VCaP (cell line): Measurements from ENCODE around the gene PPFIBP1.

Source experiments
- H3K27ac ChIP-seq: fragments of 450-650 bp; 2 replicates; pipeline ENCODE4 v1.5.1; 2017
- TF ChIP-seq, protein P1 (sequence below): fragments of 450-650 bp; conservative IDR thresholded peaks from 2 replicates; pipeline ENCODE4 v1.5.1; 2017; ENCODE audit warnings: mild to moderate bottlenecking, moderate library complexity

The PPFIBP1 gene

DNA sequence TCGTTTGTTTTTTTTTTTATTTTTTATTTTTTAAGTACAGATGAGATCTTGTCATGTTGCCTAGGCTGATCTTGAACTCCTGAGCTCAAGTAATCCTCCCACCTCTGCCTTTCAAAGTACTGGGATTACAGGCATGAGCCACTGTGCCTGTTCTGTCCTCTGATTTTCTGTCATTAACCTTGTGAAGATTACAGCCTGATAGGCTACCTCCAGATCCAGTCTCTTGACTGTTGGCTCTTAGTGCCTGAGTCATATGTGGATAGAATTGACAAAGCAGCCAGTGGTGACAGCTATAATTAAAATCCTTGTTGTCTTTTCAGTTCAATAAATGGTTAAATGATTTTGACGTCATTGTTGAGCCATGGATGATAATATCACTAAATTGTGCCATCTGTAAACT lies 151.0 kb downstream of the PPFIBP1 start:
- TF ChIP-seq, protein P1, sequence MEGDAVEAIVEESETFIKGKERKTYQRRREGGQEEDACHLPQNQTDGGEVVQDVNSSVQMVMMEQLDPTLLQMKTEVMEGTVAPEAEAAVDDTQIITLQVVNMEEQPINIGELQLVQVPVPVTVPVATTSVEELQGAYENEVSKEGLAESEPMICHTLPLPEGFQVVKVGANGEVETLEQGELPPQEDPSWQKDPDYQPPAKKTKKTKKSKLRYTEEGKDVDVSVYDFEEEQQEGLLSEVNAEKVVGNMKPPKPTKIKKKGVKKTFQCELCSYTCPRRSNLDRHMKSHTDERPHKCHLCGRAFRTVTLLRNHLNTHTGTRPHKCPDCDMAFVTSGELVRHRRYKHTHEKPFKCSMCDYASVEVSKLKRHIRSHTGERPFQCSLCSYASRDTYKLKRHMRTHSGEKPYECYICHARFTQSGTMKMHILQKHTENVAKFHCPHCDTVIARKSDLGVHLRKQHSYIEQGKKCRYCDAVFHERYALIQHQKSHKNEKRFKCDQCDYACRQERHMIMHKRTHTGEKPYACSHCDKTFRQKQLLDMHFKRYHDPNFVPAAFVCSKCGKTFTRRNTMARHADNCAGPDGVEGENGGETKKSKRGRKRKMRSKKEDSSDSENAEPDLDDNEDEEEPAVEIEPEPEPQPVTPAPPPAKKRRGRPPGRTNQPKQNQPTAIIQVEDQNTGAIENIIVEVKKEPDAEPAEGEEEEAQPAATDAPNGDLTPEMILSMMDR = no peak

DNA sequence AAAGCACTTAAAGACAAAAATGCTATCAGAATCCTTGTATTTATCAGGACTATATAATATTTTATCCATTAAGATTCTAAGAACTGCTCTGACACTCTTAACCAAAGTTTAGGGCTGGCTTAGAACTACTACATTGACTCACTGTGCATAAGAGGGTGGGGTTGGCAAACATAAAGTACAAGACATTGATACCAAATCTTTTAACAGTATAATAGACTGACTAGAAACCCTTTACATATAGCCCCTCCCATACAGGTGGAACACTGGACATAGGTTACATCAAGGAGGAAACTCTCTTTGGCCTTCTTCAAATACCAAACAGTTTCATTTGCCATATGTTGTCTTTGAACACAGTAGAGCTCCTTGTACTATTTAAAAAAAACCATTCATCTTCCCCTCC lies 156.6 kb downstream of the PPFIBP1 start:
- no peak overlapping the region for H3K27ac ChIP-seq
- TF ChIP-seq, protein P1 = no peak

More for the DNA sequence above, 151.0 kb downstream of the PPFIBP1 start:
- no peak overlapping the region for H3K27ac ChIP-seq

GRCh38 chr12:27682534-27682933 lies 158.5 kb downstream of the PPFIBP1 start:
- H3K27ac ChIP-seq = no peak overlapping the region
- TF ChIP-seq, protein P1 = no peak

- no peak overlapping the region for H3K27ac ChIP-seq
- TF ChIP-seq, protein P1 = no peak
Observed at GRCh38 chr12:27685274-27685673, 161.3 kb downstream of the PPFIBP1 start.

DNA sequence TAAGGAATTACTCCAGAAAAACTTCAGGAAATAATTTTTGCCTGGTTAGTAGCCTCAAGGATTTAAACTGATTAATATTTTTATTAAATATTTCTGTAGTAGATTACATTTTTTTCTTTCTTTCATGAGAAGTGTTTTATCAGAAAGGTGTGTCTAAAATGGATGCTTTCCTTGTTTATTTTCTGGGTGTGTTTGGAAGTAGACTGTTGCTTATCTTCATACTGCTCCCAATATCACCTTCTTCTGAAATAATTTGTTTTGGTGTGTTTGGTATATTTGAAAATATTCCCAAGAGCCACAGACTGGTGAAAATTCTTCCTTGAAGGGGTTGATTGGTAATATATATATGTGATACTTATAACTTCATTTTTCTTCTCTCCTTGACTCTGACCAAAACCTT lies 162.1 kb downstream of the PPFIBP1 start:
- TF ChIP-seq, protein P1 = no peak
- H3K27ac ChIP-seq = no peak overlapping the region

DNA sequence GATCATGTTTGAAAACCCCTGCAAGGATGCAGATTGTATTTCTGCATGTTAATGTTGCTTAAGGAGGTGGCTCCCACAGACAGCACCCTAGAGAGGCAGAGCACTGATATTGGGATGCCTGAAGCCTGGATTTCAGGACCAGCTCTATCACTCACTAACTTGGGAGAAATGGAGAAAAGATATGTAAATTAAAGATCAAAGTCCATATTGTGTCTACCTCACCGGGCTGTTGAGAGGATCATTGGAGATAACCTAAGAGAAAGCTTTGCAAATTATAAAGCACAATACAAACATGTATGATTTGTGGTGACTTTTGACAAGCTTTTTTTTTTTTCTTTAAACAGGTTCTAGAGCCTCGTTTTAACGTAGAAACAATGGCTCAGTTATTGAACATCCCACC lies 164.7 kb downstream of the PPFIBP1 start:
- TF ChIP-seq, protein P1 = no peak
- H3K27ac ChIP-seq = no peak overlapping the region

DNA sequence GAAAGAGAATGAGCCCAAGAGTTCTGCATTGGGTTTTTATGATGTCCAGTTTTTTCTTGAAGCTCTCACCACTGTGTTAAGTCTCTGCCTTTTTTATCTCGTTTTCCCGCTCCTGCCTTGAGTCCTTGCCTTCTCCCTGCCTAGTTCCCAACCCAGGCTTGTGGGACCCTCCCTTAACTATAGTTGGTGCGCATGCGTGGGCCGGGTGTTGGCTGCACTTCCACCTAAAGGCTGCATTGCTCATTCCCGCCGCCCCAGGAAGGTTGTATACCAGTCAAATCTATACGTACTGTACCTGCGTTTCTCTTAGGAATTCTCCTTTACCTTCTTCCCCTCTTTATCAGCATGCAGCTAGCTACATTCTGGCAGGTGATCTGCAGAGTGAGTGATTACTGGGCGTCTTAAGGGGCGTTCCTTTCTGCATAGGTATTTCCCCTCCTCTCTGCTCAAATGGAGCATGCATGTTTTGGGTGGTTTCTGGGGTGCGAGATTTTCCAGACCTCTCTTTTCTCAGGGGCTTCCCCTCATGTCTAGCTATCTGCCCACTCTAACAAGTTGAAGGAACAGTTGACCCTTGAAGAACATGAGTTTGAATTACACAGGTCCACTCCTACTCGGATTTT lies 165.7 kb downstream of the PPFIBP1 start:
- TF ChIP-seq, protein P1 = no peak
- H3K27ac ChIP-seq = no peak overlapping the region
